Neural cell (in vitro differentiated cells): ENCODE data around the gene PDE4D.

Experiments
- EZH2 ChIP-seq: fragments of 200-600, 300-800 bp; shearing (Covaris generic), sonication (generic); IDR thresholded peaks from 2 replicates; pipeline ENCODE4 v1.6.1; 2014; ENCODE audit warnings: antibody characterized with exemption, low read length, borderline replicate concordance, mild to moderate bottlenecking; ENCODE audit not compliant: insufficient read depth, poor library complexity, severe bottlenecking
- POLR2AphosphoS5 ChIP-seq: IDR thresholded peaks from 2 replicates; pipeline ENCODE4 v1.6.1; 2012
- RAD21 ChIP-seq: fragments of 450-650 bp; conservative IDR thresholded peaks from 2 replicates; pipeline ENCODE4 v1.6.1; 2014; ENCODE audit warnings: antibody characterized with exemption, mild to moderate bottlenecking, moderate library complexity
- TF ChIP-seq, protein P1 (sequence below): fragments of 450-650 bp; IDR thresholded peaks from 2 replicates; pipeline ENCODE4 v1.5.1; 2014; ENCODE audit warnings: antibody characterized with exemption, mild to moderate bottlenecking, moderate library complexity; ENCODE audit not compliant: poor library complexity, severe bottlenecking

DNA sequence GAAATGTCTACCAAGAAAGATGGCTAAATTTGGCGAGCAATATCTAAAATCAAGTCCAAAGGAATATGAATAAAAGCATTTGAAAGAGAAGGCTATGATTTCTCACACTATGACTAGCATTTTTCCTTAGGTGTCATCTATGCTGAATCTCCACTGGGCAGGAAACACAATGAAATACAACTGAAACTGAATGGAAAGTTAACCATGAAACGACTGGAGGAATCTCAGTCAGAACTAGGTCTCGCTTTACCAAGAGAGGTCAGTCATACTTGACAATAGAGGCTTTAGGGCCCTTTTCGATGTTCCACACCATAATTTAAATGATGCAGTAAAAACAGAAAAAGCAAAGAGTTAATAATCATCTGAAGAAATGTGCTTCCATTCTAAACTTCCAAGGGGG is 339.0 kb downstream of the PDE4D start:
- TF ChIP-seq EZH2 (no peak), RAD21 (no peak), POLR2AphosphoS5 (no peak)
- TF ChIP-seq, protein P1, sequence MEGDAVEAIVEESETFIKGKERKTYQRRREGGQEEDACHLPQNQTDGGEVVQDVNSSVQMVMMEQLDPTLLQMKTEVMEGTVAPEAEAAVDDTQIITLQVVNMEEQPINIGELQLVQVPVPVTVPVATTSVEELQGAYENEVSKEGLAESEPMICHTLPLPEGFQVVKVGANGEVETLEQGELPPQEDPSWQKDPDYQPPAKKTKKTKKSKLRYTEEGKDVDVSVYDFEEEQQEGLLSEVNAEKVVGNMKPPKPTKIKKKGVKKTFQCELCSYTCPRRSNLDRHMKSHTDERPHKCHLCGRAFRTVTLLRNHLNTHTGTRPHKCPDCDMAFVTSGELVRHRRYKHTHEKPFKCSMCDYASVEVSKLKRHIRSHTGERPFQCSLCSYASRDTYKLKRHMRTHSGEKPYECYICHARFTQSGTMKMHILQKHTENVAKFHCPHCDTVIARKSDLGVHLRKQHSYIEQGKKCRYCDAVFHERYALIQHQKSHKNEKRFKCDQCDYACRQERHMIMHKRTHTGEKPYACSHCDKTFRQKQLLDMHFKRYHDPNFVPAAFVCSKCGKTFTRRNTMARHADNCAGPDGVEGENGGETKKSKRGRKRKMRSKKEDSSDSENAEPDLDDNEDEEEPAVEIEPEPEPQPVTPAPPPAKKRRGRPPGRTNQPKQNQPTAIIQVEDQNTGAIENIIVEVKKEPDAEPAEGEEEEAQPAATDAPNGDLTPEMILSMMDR = no peak
